Endothelial cell of umbilical vein (primary cell): ENCODE measurements around the gene TMEM59L.

Source experiments
- EZH2 ChIP-seq: IDR thresholded peaks from 2 replicates; pipeline ENCODE4 v1.6.1; 2012; ENCODE audit warnings: borderline replicate concordance, low read depth, mild to moderate bottlenecking, moderate library complexity, low read length, inconsistent platforms; ENCODE audit not compliant: severe bottlenecking
- FOS ChIP-seq: IDR thresholded peaks from 2 replicates; pipeline ENCODE4 v1.6.1; 2011; ENCODE audit warnings: mild to moderate bottlenecking, low read length, moderate library complexity, borderline replicate concordance; ENCODE audit not compliant: insufficient read depth
- GATA2 ChIP-seq: IDR thresholded peaks from 2 replicates; pipeline ENCODE4 v1.7.0; 2011; ENCODE audit warnings: low read depth, mild to moderate bottlenecking, moderate library complexity, mixed read lengths, low read length; ENCODE audit not compliant: insufficient read length, insufficient read depth
- JUN ChIP-seq: IDR thresholded peaks from 2 replicates; pipeline ENCODE4 v1.6.1; 2011; ENCODE audit warnings: borderline replicate concordance, low read depth; ENCODE audit not compliant: insufficient read length, insufficient read depth
- MYC ChIP-seq: IDR thresholded peaks from one replicate; pipeline ENCODE4 v1.6.1; 2011; ENCODE audit warnings: mild to moderate bottlenecking, low read depth, low read length
- POLR2A ChIP-seq: IDR thresholded peaks from 2 replicates; pipeline ENCODE4 v1.6.1; 2012; ENCODE audit warnings: low read depth, mild to moderate bottlenecking, control low read depth, low read length
- POLR2AphosphoS5 ChIP-seq: IDR thresholded peaks from 2 replicates; pipeline ENCODE4 v1.6.1; 2012; ENCODE audit warnings: low read depth, mild to moderate bottlenecking, control low read depth, low read length, moderate library complexity; ENCODE audit not compliant: insufficient read depth
- TF ChIP-seq, protein P1 (sequence below), 2 donors: IDR thresholded peaks; 1 replicate in 1 of 2; 2 replicates in 1 of 2; pipeline ENCODE4 v1.5.1; 2011; ENCODE audit warnings: low read length in 2 of 2, mild to moderate bottlenecking in 2 of 2, moderate library complexity in 2 of 2, control low read depth in 1 of 2, inconsistent platforms in 1 of 2, low read depth in 1 of 2; ENCODE audit not compliant: insufficient read depth in 1 of 2; ENCODE audit errors: extremely low read depth in 1 of 2
- TF ChIP-seq, protein P2 (sequence below): IDR thresholded peaks from 2 replicates; pipeline ENCODE4 v1.6.1; 2011; ENCODE audit not compliant: insufficient read depth, insufficient read length

DNA sequence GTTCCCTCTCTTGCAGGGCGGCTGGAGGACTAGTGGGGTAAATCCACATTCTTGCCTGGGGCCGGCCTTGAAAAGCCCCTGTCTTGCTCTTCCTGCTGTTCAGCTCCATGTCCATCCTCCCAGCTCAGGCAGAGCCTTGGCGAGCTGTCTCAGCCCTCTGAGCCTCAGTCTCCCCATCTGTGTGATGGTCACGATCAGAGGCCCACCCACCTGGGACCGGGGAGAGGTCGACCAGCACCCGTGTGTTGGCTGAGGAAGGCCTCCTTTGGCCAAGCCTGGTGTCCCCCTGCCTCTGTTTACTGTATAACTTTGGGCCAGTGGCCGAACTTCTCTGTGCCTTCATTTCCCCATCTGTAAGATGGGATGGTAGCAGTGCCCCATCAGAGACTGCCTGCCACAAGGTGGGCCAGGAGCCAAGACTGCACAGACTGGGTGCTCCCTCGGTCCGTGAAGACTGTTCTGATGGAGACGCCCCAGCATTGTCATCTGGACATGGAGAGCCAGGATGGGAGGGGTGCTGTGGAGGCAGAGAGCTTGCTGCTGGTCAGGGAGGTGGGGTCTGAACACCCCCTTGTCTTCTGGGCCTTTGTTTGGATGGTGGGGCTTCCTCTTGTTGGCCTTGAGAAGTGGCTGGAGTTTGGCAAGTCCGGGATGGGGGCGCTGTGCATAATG is 42.6 kb downstream of the TMEM59L start:
- TF ChIP-seq POLR2A (no peak), FOS (no peak), POLR2AphosphoS5 (no peak), EZH2 (no peak), JUN (no peak), MYC (no peak), GATA2 (no peak)
- TF ChIP-seq, protein P1, sequence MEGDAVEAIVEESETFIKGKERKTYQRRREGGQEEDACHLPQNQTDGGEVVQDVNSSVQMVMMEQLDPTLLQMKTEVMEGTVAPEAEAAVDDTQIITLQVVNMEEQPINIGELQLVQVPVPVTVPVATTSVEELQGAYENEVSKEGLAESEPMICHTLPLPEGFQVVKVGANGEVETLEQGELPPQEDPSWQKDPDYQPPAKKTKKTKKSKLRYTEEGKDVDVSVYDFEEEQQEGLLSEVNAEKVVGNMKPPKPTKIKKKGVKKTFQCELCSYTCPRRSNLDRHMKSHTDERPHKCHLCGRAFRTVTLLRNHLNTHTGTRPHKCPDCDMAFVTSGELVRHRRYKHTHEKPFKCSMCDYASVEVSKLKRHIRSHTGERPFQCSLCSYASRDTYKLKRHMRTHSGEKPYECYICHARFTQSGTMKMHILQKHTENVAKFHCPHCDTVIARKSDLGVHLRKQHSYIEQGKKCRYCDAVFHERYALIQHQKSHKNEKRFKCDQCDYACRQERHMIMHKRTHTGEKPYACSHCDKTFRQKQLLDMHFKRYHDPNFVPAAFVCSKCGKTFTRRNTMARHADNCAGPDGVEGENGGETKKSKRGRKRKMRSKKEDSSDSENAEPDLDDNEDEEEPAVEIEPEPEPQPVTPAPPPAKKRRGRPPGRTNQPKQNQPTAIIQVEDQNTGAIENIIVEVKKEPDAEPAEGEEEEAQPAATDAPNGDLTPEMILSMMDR (IDR thresholded peaks at IDR 0.05; ENCODE audit: extremely low read depth in 1 of 2, insufficient read depth in 1 of 2, low read depth in 1 of 2, low read length in 2 of 2), result no peak
- TF ChIP-seq, protein P2, sequence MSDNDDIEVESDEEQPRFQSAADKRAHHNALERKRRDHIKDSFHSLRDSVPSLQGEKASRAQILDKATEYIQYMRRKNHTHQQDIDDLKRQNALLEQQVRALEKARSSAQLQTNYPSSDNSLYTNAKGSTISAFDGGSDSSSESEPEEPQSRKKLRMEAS, result no peak
